Renal cortical epithelial cell (primary cell): Measurements from ENCODE around the gene ANKLE1. TPM values are rescaled to one million over a fixed set of nuclear protein-coding genes. Genes with fewer than 3 reads are reported as not detected.

Experiments used
- DNase-seq: peaks from one replicate; pipeline ENCODE4 v3.0.0-alpha.2; 2011; ENCODE audit warnings: low read depth
- total RNA-seq: library from RNA; depleted of rRNA; stranded (reverse); fragments of >200 nt; gene quantifications from 2 replicates; pipeline ENCODE4 v1.2.3, GENCODE V29; 2014

Gene ANKLE1, protein sequence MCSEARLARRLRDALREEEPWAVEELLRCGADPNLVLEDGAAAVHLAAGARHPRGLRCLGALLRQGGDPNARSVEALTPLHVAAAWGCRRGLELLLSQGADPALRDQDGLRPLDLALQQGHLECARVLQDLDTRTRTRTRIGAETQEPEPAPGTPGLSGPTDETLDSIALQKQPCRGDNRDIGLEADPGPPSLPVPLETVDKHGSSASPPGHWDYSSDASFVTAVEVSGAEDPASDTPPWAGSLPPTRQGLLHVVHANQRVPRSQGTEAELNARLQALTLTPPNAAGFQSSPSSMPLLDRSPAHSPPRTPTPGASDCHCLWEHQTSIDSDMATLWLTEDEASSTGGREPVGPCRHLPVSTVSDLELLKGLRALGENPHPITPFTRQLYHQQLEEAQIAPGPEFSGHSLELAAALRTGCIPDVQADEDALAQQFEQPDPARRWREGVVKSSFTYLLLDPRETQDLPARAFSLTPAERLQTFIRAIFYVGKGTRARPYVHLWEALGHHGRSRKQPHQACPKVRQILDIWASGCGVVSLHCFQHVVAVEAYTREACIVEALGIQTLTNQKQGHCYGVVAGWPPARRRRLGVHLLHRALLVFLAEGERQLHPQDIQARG
- total RNA-seq: 0.52 and 1.1 TPM in 2 replicates

DNA sequence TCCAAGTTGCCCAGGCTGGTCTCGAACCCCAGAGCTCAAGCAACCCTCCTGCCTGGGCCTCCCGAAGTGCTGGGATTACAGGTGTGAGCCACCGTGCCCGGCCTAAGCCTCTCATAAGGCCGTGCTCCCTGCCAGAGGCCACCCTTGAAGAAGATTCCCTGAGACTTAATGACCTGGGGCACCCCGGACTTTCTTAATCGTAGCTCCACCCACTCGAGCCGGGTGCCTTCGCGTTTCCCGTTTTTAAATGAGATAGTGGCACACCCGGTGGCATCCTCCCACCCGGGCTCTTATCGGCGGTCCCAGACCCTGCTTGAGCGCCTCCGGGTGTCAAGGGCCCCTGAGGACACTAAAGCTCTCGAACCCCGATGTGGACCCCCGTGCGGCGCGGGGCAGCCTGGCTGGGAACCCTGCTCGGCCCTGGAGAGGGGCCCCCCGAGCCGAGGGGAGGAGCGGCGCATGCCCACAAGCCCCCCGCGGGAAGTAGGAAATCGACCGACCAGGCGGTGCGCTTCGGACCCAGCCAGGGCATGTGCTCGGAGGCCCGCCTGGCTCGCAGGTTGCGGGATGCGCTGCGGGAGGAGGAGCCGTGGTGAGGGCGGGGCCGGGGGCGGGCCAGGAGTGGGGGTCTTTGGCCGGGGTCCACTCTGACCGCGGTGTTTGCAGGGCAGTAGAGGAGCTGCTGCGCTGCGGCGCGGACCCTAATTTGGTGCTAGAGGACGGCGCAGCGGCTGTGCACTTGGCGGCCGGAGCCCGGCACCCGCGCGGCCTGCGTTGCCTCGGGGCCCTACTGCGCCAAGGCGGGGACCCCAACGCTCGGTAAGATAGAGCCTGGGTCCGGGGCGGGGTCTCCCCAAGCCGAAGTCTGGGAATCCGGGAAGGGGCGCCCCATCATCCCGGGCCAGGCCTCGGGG is at the start of gene ANKLE1:
TSS of gene ANKLE1 (plus strand) at position 511 of the 914 bp plus-strand sequence. CDS start at position 531, 20 bp downstream.
- no peak for DNase-seq

DNA sequence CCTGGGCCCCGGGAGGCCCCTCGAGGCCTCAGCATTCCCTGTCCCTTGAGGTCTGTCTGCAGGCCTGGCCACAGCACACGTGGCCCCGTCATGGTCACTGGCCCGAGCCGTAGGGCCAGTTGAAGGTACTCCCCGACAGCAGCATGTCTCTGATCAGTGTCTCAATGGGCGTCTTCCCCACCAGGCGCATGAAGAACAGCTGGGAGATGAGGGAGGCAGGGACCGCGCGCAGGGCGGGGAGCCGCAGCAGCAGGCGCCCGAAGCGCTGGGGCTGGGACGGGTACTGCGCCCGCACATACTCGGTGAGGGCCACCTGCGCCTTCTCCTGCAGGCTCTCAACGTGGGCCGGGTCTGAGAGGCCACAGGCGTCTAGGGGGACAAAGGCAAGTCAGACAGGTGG is 49.4 kb upstream of the ANKLE1 start:
- no peak for DNase-seq

DNA sequence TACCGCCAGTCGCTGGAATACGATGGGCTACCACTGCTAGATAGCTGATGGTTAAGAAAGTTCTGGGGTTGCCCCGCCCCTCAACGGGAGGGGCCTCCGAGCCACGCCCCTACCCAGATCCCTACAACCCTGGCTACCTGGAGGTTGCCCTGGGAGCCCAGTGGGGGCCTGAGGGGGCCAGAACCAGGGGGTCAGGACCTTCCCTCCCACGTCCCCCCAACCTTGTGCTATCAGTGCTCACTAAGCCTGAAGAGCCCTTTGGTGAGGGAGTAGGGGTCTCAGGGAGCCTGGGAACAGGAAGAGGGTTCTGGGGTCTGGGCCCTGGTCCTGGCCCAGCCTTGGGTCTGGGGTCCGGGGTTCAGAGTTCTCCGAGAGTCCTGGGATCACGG is 46.8 kb upstream of the ANKLE1 start:
- DNase-seq: no peak

DNA sequence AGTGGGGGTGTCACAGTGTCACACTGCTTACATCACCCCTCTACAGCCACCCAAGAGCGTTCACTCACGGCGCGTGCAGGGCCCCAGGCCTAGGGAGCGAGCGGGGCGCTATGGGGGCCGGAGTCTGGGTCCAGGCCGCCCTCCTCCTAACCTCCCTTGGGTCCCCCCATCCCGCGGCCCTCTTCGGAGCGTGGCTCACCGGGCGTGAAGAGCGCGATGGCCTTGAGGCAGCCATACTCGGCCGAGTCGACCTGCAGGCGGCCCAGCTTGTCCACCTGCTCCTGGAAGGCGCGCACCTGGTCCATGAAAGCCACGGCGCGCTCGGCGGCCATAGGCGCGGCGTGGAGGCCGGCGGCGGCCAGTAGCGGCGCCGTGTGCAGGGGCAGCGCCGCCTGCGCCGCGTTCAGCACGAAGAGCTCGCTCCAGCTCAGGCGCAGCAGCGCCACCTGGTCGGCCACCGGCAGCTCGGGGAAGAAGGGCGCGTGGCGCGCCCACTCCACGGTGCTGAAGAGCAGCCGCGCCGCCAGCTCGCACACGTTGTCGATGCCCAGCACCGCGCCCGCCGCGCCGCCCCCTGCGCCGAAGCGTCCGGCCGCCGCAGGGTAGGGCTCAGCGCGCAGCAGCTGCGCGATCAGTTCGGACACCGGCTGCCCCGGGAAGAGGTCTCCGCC is 46.3 kb upstream of the ANKLE1 start:
- peak; percentile 37 for DNase-seq

DNA sequence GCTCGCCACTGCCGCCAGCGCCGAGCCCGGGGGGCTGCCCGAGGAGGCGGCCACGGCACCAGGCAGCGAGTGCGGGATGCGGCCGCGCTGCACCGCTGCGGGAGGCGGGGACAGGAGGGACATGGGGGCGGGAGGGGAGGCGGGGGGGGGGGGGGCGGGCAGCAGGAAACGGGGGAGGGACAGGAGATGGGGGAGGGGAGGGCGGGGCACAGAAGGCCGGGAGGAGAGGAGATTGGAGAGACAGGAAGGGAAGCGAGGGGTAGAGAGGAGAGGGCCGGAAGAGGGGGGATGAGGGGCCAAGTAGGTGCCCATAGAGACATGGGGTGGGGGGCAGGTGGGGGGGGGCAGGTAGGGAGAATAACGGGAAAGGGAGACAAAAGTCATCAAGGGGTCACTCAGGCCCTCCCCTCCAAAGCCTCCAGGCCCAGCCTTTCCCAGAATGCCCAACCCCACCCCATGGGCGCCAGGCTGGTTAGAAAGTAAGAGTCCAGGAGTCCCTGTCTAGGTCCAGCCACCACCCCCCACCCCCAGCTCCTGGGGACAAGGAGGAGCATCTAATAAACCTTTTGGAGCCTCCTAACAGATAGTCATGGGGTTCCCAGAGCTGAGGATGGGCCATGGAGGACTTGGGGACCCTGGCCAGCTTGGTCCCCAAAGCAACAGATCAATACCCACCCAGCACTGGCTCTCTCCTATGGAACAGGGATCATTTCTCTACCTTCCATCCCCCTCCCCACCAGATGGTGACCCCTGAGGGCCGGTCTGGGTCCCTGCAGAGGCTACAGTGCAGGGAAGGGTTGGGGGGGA is 45.5 kb upstream of the ANKLE1 start:
- DNase-seq: no peak

DNA sequence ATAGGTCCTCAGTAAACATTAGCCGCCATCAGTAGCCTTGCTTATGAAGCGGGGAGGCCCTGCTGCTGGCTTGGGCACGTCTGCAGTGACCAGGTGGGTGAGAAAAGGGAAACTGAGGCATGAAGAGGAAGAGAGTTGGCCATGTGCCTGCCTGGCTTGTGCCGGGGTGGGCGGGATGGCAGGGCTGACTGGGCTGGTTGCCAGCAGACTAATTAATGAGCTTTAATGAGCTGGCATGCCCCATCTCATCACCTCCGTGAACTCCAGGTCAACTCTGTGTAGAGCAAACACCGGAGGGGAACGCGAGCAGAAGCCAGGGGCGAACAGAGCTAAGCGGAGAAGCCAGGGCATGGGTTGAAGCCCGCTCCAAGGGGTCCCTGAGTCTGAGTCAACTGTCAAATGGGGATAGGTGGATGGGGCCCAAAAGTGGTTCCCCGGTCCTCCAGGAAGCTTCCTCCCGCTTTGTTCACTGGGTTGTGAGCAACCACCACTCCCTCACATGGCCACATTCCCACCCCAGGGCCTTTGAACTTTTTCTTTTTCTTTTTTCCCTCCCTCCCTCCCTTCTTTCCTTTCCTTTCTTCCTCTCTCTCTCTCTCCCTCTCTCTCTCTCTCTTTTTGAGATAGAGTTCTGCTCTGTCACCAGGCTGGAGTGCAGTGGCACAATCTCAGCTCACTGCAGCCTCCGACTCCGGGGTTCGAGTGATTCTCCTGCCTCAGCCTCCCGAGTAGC is 44.7 kb upstream of the ANKLE1 start:
- no peak for DNase-seq

DNA sequence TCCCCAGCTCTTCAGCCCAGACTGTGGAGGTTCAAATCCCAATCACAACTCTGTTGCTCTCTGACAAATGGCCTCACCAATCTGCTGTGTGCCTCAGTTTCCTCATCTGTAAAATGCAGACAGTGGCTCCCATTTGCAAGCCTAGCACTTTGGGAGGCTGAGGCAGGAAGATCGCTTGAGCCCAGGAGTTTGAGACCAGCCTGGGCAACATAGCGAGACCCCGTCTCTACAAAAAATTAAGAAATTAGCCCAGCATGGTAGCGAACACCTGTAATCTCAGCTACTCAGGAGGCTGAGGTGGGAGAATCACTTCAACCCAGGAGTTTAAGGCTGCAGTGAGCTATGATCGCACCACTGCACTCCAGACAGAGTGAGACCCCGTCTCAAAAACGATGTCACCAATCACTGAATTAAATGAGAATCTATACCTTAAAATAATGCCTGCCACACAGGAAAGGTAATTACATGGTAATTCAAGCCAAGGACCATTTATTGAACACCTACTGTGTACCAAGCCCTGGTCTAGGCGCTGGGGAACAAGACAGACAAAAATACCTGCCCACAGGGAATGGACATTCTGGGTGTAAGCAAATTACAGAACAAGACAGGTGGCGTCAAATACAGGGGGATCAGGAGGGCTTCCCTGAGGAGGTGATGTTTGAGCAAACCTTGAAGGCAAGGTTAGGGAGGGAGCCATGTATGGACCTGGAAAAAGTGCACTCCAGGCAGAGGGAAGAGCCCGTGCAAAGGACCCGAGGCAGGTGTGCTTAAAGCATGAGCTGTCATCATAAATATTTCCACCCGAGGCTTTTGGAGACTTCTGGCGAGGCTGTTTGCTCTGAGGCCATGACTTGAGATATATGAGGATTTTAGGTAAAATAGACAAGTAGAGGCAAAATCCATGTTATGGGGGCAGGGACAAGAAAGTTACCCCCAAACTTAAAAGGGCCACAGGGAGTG is 43.7 kb upstream of the ANKLE1 start:
- DNase-seq: no peak

DNA sequence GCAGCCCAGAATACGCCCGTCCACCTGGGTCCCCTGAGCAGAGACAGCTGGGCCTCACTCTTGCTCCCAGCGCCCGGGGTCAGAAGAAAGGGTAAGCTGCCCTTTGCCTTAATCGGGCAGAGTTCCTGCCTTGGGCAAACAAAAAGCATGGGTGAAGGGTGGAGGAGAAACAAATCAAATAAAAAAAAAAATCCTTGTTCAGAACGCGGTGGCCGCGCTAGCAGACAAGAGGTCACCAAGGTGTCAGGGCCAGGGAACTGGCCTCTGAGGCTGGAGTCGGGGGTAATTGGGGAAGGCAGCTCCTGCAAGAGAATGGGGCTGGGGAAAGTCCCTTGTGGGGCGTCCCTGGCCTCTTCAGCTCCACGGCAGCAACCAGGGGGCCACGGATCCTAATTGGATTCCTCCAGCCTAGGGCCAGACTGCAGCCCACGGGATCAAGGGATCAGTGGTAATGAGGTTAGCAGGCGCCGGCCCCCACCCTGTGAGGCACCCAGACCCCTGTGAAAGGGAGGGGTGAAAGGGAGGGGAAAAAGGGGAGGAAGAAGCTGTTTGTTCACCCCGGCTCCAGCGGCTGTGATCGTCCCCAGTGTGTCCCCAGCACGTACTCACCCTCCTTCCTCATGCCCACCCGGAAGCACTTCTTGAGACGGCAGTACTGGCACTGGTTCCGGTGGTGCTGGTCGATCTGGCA is 41.5 kb upstream of the ANKLE1 start:
- DNase-seq: no peak

DNA sequence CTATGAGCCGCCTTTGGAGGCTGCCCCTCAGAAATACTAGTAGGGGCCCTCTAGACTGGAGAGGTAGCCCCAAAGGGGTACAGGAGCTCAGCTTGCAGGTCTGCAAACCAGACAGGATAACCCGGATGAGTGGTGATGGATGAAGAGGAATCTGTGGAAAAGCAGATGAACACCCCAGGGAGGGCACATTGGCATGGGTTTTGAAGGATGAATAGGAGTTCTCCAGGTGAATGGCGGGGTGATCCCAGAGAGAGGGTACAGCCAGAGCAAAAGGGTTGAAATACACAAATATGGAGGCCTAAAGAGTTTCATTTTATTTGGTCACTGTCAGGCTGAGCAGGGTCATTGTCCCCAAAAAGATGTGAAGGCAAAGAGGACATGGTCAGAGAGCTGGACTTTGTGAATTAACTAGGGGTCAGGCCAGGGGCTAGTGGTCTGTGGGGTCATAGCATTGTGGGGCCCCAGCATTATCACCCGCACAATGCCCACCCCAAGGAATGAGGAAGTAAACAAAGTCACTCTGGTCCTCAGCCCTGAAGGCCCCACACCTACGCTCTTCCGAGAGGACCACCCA is 40.8 kb upstream of the ANKLE1 start:
- no peak for DNase-seq

DNA sequence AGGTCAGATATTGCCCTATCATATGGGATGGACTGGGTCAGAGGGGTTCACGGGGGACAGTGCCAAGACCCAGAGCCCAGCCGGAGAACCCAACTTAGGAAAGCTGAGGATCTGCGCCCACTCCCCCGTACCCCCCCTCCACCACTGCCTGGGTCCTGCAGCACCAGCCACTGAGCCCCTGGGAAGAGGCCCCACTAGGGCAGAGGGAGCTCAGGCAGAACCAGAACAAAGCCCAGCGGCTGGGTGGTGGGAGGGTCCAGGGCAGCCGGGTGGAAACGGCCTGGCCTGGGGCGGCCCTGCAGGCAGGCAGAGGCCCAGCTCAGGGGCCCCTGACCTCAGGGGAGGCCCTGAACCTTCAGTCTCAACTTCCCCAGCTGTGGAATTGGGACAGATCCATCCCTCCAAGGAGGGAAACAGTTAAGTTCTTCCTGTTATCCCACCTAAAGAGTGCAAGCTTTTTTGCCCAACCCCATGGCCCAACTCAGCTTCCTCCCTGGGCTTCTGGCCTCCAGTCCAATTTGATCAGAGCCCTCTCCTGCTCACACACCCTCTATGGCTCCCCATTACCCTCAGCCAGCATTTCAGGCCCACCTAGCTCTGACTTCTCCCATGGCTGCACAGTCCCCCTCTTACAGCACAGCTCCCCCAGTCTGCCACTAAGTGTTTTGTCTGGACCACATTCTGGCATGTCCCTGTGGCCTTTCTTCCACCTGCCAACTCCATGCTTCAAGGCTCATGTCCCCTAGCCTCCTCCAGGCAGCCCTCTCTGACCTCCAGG is 39.1 kb upstream of the ANKLE1 start:
- peak; percentile 15 for DNase-seq

DNA sequence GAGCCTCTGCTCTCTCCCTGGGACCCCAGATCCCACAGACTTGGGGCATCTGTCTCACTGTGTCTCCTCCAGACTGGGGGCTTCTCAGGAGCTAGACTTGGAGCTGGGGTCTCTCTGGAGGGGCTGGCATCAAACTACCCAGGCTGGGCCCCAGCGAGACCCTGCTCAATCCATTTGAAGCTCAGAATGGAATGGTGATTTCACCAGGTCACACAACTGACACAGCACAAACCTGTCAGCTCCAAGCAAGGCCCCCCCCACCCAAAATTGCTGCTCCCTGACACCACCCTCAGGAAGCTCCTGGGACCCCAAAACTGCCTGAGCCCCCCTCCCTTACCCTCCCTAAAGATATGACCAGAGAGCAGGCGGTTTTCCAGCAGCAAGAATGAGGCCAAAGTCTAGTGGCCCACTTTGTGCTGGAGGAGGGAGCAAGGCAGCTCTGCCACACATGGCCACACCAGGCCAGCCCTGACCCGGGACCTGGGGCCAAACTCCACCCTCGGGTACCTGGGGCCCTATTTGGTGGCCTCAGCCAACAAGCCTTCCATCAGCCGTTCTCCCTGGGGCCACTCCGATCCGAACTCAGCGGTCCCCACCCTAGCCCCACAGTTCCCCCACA is 38.4 kb upstream of the ANKLE1 start:
- DNase-seq: no peak

DNA sequence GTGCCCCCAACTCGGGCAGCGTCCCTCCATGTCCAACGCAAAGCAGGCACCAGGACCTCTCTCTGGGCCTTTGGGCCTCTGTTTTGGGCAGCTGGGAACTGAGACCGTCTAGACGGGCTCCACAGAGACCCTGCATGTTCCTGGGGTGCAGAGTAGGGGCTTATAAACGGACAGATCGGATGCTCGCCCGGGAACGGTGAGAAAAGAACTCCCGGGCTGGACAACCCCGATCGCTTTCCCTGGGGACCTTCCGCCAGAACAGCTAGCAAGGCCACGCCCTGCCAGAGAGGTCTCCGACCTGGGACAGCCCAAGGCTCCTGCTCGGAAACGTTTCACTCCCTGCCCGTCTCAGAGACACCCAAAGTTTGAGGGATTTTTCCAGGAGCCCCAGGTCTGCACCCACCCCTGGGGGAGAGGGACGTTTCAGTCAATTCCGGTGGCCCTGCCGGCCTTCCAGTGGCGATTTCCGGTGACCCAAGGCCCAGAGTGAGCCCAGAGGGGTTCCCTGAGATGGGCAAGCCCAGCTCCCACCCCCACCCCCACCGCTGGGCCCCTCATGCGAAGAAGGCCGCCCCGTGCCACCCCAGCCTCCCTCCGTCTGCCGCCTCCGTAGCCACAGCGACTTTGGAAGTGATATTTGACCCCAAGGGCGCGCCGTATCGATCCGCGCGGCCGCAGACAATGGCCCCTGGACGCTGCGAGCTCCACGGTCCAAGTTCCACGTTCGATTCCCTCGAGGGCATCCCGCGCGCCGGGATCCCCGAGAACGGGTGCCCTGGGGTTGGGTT is 37.7 kb upstream of the ANKLE1 start:
- peak; percentile 22 for DNase-seq

DNA sequence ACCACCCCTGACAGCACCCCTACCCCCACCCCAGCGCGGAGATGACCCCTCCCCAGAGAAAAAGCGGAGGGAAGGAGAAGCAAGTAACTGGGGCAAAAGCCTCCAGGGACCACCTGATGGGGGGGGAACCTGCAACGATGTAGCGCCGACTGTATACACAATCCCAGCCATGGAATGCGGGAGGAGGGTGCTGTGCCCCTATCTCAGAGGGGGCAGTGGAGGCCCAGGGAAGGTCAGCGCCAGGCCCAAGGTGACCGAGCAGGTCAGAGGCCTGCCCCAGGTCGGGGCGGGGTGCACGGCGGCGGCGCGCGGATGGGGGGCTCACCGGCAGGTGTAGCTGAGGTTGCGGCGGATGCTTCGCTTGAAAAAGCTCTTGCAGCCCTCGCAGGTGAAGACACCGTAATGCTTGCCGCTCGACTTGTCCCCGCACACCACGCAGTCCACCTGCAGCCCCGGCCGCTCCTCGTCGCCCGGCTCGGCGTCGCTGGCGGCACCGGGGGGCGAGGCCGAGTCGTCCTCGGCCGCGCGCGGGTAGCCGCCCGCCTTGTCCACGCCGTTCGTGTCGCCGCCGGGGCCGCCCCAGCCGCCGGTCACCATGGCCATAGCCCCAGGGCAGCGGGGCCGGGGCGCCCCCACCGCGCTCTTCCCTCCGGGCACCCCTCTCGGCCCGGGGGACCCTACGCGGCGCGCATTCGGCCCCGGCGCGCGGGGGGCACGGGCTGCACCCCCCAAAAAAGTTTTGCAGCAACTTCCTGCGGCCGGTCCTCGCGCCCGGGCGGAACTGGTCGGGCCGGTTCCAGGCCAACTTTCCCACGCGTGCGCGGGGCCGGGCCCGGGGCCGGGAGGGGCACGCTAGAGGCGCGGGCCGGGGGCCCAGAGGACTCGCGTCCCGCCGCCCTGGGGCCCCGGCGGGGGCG is 36.8 kb upstream of the ANKLE1 start:
- no peak for DNase-seq

DNA sequence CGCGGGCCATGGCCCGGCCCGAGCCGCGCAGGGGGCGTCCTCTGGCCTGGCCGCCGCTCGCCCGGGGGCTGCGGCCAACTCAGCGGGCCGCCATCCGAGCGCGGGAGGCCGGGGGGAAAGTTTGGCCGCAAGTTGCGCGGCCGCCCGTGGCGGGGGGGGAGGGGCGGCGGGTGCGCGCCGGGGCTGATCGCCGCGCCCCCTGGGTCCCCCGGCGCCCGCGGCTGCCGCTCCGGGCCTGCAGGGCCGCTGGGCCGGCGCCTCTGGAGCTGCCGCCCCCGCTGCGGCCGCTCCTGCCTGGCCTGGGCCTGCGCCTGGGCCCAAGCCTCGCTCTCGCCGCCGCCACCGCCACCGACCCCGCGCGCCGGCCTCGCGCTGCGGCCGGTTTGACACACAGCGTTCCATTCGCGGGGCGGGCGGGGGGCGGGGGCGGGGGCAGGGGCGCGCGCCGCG is 36.1 kb upstream of the ANKLE1 start, which contains the start of gene NR2F6:
TSS of gene NR2F6 (minus strand) at position 385 of the 450 bp plus-strand sequence. CDS start 699 bp downstream, outside the sequence.
- DNase-seq: no peak
